ENCODE measurements around the gene DEFB132. TPM values are rescaled to one million over a fixed set of nuclear protein-coding genes. Genes with fewer than 3 reads are reported as not detected.

DEFB132 gene
- total and polyA plus RNA-seq, 2 of the 13 experiments (the other 11 are each of a cell fraction or from before 2014, with no cell fraction given), result not detected

DNA sequence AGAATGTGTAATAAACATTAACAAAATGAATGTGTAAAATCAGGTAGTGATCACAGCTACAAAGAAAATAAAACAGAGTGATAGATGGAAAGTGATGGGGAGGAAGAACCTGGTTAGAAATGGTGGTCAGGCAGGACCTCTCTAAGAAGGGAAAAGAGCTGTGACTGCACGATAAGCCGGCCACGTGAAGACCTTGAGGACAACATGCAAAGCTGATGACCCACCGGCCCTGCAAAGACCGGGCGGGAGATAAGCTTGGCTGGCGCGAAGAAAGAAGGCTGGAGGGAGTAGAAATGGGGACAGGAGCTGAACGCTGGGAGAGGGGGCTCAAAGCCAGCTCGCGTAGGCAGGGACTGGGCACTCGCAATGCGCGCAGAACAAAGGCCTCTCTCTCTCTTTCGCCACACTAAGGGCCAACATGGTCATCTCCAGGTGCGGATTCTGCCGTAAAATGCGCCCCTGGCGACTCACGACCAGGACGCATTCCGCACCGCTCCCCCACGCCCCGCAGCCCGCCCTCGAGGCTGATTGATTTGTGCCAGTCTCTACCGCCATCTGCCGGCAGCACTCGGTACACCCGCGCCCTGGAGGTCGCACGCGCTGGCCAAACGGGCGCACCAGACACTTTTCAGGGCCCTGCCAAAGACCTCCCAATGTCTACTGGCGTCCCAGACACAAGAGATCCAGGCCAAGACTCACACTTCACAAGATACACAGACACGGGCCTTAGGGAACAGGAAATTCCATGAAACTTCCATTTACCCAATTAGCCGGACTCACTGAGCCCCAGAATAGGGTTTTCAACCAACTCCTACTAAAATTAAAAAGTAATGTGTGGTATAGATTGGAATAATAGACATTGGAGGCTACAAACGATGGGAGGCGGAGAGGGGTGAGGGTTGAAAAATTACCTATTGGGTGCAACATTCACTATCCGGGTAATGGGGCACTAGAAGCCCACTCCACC lies 9.4 kb downstream of the DEFB132 start (continued):
- peak; percentile 91; the same call in 1 of the 2 replicates for TF ChIP-seq ZSCAN25 (CRISPR knock-in tag; IDR thresholded peaks at IDR 0.05)
- TF ChIP-seq NR3C1 (CRISPR knock-in tag; IDR thresholded peaks at IDR 0.05), result 0 out of 2 replicates have a peak, but pooled peaks have one; percentile 70
- TF ChIP-seq, protein P1, sequence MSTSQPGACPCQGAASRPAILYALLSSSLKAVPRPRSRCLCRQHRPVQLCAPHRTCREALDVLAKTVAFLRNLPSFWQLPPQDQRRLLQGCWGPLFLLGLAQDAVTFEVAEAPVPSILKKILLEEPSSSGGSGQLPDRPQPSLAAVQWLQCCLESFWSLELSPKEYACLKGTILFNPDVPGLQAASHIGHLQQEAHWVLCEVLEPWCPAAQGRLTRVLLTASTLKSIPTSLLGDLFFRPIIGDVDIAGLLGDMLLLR (CRISPR knock-in tag; IDR thresholded peaks at IDR 0.05), result peak; percentile 92
- peak; percentile 78; the same call in 1 of the 2 replicates for TF ChIP-seq HNRNPL (IDR thresholded peaks at IDR 0.05; ENCODE audit: low read depth, low read length)
- TF ChIP-seq ZKSCAN5 (CRISPR knock-in tag; IDR thresholded peaks at IDR 0.05), result no peak
- TF ChIP-seq, protein P2, sequence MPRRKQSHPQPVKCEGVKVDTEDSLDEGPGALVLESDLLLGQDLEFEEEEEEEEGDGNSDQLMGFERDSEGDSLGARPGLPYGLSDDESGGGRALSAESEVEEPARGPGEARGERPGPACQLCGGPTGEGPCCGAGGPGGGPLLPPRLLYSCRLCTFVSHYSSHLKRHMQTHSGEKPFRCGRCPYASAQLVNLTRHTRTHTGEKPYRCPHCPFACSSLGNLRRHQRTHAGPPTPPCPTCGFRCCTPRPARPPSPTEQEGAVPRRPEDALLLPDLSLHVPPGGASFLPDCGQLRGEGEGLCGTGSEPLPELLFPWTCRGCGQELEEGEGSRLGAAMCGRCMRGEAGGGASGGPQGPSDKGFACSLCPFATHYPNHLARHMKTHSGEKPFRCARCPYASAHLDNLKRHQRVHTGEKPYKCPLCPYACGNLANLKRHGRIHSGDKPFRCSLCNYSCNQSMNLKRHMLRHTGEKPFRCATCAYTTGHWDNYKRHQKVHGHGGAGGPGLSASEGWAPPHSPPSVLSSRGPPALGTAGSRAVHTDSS (CRISPR knock-in tag; conservative IDR thresholded peaks at IDR 0.05), result no peak
- no peak; the same call in 1 of the 2 replicates for TF ChIP-seq NR2F6 (IDR thresholded peaks at IDR 0.05)
- TF ChIP-seq NR2F6 (CRISPR knock-in tag; IDR thresholded peaks at IDR 0.05), result peak; percentile 79
- TF ChIP-seq ZNF333 (CRISPR knock-in tag; IDR thresholded peaks at IDR 0.05; ENCODE audit: borderline replicate concordance), result peak; percentile 85
- no peak for TF ChIP-seq ZC3H4 (CRISPR knock-in tag; IDR thresholded peaks at IDR 0.05; ENCODE audit: borderline replicate concordance)
- peak; percentile 87 for TF ChIP-seq YEATS2 (CRISPR knock-in tag; IDR thresholded peaks at IDR 0.05; ENCODE audit: borderline replicate concordance)
- no peak for TF ChIP-seq PHF5A (CRISPR knock-in tag; IDR thresholded peaks at IDR 0.05; ENCODE audit: low read depth, unreplicated experiment)
- peak; percentile 80 for TF ChIP-seq GATAD2A (CRISPR knock-in tag; IDR thresholded peaks at IDR 0.05)
- no peak for TF ChIP-seq NFE2L2 (IDR thresholded peaks at IDR 0.05; ENCODE audit: low read length)
- no peak for TF ChIP-seq ZSCAN30 (CRISPR knock-in tag; IDR thresholded peaks at IDR 0.05)
- TF ChIP-seq, protein P3, sequence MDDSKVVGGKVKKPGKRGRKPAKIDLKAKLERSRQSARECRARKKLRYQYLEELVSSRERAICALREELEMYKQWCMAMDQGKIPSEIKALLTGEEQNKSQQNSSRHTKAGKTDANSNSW (CRISPR knock-in tag; IDR thresholded peaks at IDR 0.05; ENCODE audit: borderline replicate concordance), result peak; percentile 75; the same call in 1 of the 2 replicates
- peak; percentile 89; the same call in 1 of the 2 replicates for TF ChIP-seq SNAI1 (CRISPR knock-in tag; IDR thresholded peaks at IDR 0.05; ENCODE audit: borderline replicate concordance)
- TF ChIP-seq SKI (IDR thresholded peaks at IDR 0.05; ENCODE audit: partially characterized antibody), result peak; percentile 24
- 0 out of 2 replicates have a peak, but pooled peaks have one; percentile 41 for TF ChIP-seq ZNF629 (CRISPR knock-in tag; conservative IDR thresholded peaks at IDR 0.05)
- TF ChIP-seq KAT2B (IDR thresholded peaks at IDR 0.05; ENCODE audit: borderline replicate concordance, low read depth, low read length), result no peak
- no peak for TF ChIP-seq HHEX (CRISPR knock-in tag; IDR thresholded peaks at IDR 0.05)
- TF ChIP-seq, protein P4, sequence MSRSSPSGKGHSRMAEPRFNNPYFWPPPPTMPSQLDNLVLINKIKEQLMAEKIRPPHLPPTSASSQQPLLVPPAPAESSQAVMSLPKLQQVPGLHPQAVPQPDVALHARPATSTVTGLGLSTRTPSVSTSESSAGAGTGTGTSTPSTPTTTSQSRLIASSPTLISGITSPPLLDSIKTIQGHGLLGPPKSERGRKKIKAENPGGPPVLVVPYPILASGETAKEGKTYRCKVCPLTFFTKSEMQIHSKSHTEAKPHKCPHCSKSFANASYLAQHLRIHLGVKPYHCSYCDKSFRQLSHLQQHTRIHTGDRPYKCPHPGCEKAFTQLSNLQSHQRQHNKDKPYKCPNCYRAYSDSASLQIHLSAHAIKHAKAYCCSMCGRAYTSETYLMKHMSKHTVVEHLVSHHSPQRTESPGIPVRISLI (CRISPR knock-in tag; IDR thresholded peaks at IDR 0.05; ENCODE audit: borderline replicate concordance), result peak; percentile 58; the same call in 1 of the 2 replicates
- TF ChIP-seq, protein P5, sequence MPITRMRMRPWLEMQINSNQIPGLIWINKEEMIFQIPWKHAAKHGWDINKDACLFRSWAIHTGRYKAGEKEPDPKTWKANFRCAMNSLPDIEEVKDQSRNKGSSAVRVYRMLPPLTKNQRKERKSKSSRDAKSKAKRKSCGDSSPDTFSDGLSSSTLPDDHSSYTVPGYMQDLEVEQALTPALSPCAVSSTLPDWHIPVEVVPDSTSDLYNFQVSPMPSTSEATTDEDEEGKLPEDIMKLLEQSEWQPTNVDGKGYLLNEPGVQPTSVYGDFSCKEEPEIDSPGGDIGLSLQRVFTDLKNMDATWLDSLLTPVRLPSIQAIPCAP (CRISPR knock-in tag; IDR thresholded peaks at IDR 0.05; ENCODE audit: low read depth), result no peak; the same call in 1 of the 2 replicates
- TF ChIP-seq SALL1 (CRISPR knock-in tag; IDR thresholded peaks at IDR 0.05), result peak; percentile 94
- no peak; the same call in 1 of the 2 replicates for TF ChIP-seq ZNF674 (CRISPR knock-in tag; IDR thresholded peaks at IDR 0.05; ENCODE audit: low read depth)

Data from HepG2 (cell line).